HCT116 (cell line): ENCODE data around the gene SEH1L. TPM values are rescaled to one million over a fixed set of nuclear protein-coding genes. Genes with fewer than 3 reads are reported as not detected.

ENCODE experiments used
- ATAC-seq: fragments of 200-7000 bp; cut with Tn5 transposase; 2 replicates; pipeline ENCODE4 v1.9.1; 2020; ENCODE audit warnings: mild to moderate bottlenecking, moderate library complexity
- BruUV-seq: library from RNA; stranded (reverse); fragments of 400-500 nt; replicated peaks from 2 replicates; lab custom pipeline; 2021; lab: Mats Ljungman, UMichigan
- CTCF ChIA-PET: fragments of 300-600 bp; sonication (Branson Sonifier 250); formaldehyde crosslinking; loops from one replicate; lab custom pipeline; 2021; ENCODE audit warnings: antibody characterized with exemption; lab: Charles Lee
- POLR2A ChIA-PET: fragments of 300-600, 350-600 bp; sonication (Branson Sonifier 250); formaldehyde crosslinking; loops from one replicate; lab custom pipeline; 2021; ENCODE audit warnings: antibody characterized with exemption; lab: Charles Lee
- RAD21 ChIA-PET, 2 experiments: fragments of 300-600 bp; sonication (Branson Sonifier 250); formaldehyde crosslinking; loops; one replicate each; lab custom pipeline; 2023; ENCODE audit warnings: low total read pairs in 2 of 2; ENCODE audit not compliant: uncharacterized antibody in 2 of 2, unreplicated experiment in 2 of 2, low non-redundant PET in 1 of 2; lab: Charles Lee
- DNase-seq: peaks from one replicate; pipeline ENCODE4 v3.0.0-alpha.2; 2010; ENCODE audit warnings: low read depth, low spot score
- H2AFZ ChIP-seq: fragments of 200-600 bp; shearing (Covaris generic), sonication (generic); 2 replicates; pipeline ENCODE4 v1.6.1; 2017; ENCODE audit warnings: low read depth, mixed run types, mixed read lengths, antibody characterized with exemption, low read length; ENCODE audit not compliant: poor library complexity, severe bottlenecking
- H3K27ac ChIP-seq: 2 replicates; pipeline ENCODE4 v1.5.1; 2012; ENCODE audit warnings: low read depth, low read length
- H3K27me3 ChIP-seq: fragments of 200-600 bp; sonication (generic); 2 replicates; pipeline ENCODE4 v1.6.1; 2016; ENCODE audit warnings: mixed run types, low read length, mixed read lengths; ENCODE audit not compliant: insufficient read depth
- H3K36me3 ChIP-seq, 2 experiments: fragments of 200-500 bp in 1 of 2; fragments of 200-600 bp in 1 of 2; sonication (Bioruptor generic) in 1 of 2; sonication (generic) in 1 of 2; 2 replicates each; pipeline versions ENCODE4 v1.5.1 to v1.6.1; 2014 to 2016; ENCODE audit warnings: low read length in 2 of 2, inconsistent platforms in 1 of 2, mixed read lengths in 1 of 2, mixed run types in 1 of 2; ENCODE audit not compliant: insufficient read depth in 2 of 2, control insufficient read depth in 1 of 2
- H3K4me1 ChIP-seq, 2 experiments: fragments of 200-600 bp in 1 of 2; sonication (generic) in 1 of 2; 2 replicates each; pipeline versions ENCODE4 v1.5.1 to v1.6.1; 2012 to 2017; ENCODE audit warnings: low read length in 2 of 2, inconsistent platforms in 1 of 2, mild to moderate bottlenecking in 1 of 2, mixed read lengths in 1 of 2, mixed run types in 1 of 2, moderate library complexity in 1 of 2; ENCODE audit not compliant: insufficient read depth in 2 of 2, control insufficient read depth in 1 of 2
- H3K4me2 ChIP-seq: fragments of 200-600 bp; sonication (generic); 2 replicates; pipeline ENCODE4 v1.6.1; 2017; ENCODE audit warnings: mixed run types, low read length, mixed read lengths
- H3K4me3 ChIP-seq, 2 experiments: fragments of 200-600 bp in 1 of 2; sonication (generic) in 1 of 2; replicated peaks in 1 of 2; 2 replicates each; pipeline ENCODE4 v1.5.1; 2011 to 2016; ENCODE audit warnings: low read length in 2 of 2, control low read depth in 1 of 2, low read depth in 1 of 2, mild to moderate bottlenecking in 1 of 2, mixed read lengths in 1 of 2, mixed run types in 1 of 2
- H3K79me2 ChIP-seq: fragments of 200-600 bp; sonication (generic); 2 replicates; pipeline ENCODE4 v1.6.1; 2017; ENCODE audit warnings: mild to moderate bottlenecking, mixed run types, low read length, moderate library complexity, mixed read lengths; ENCODE audit not compliant: insufficient read depth
- H3K9ac ChIP-seq: fragments of 200-600 bp; sonication (generic); 2 replicates; pipeline ENCODE4 v1.6.1; 2016; ENCODE audit warnings: low read length, mixed read lengths
- H3K9me2 ChIP-seq: fragments of 200-600 bp; sonication (generic), shearing (Covaris generic); 2 replicates; pipeline ENCODE4 v1.6.1; 2017; ENCODE audit warnings: mixed run types, mild to moderate bottlenecking, moderate library complexity; ENCODE audit not compliant: insufficient read depth
- H3K9me3 ChIP-seq, 2 experiments: fragments of 200-500 bp in 1 of 2; fragments of 200-600 bp in 1 of 2; sonication (Bioruptor generic) in 1 of 2; sonication (generic) in 1 of 2; 2 replicates each; pipeline ENCODE4 v1.6.1; 2014 to 2017; ENCODE audit warnings: low read length in 2 of 2, mixed read lengths in 2 of 2, inconsistent platforms in 1 of 2, low read depth in 1 of 2, mild to moderate bottlenecking in 1 of 2, mixed run types in 1 of 2, moderate library complexity in 1 of 2; ENCODE audit not compliant: control insufficient read depth in 1 of 2, insufficient read depth in 1 of 2
- H4K20me1 ChIP-seq: fragments of 200-600 bp; sonication (generic), shearing (Covaris generic); 2 replicates; pipeline ENCODE4 v1.6.1; 2017; ENCODE audit warnings: mixed run types, mild to moderate bottlenecking, moderate library complexity; ENCODE audit not compliant: insufficient read depth
- ATF3 ChIP-seq: IDR thresholded peaks from 2 replicates; pipeline ENCODE4 v1.6.1; 2012
- CBX3 ChIP-seq: IDR thresholded peaks from 2 replicates; pipeline ENCODE4 v1.6.1; 2012; ENCODE audit warnings: low read depth
- CTCF ChIP-seq, 3 experiments: fragments of 200-600 bp in 1 of 3; sonication (generic) in 1 of 3; IDR thresholded peaks in 2 of 3; conservative IDR thresholded peaks in 1 of 3; 2 replicates each; pipeline ENCODE4 v1.5.1; 2012 to 2017; ENCODE audit warnings: low read depth in 2 of 3, low read length in 2 of 3, antibody characterized with exemption in 1 of 3, borderline replicate concordance in 1 of 3, control low read depth in 1 of 3, mild to moderate bottlenecking in 1 of 3, mixed read lengths in 1 of 3, mixed run types in 1 of 3, moderate library complexity in 1 of 3; ENCODE audit not compliant: insufficient read depth in 1 of 3
- EGR1 ChIP-seq: IDR thresholded peaks from 2 replicates; pipeline ENCODE4 v1.6.1; 2012; ENCODE audit warnings: low read depth
- ELF1 ChIP-seq: IDR thresholded peaks from 2 replicates; pipeline ENCODE4 v1.6.1; 2012; ENCODE audit warnings: low read depth, borderline replicate concordance
- EZH2 ChIP-seq: fragments of 200-600 bp; sonication (generic); IDR thresholded peaks from 2 replicates; pipeline ENCODE4 v1.6.1; 2017; ENCODE audit warnings: antibody characterized with exemption, mixed run types
- EZH2phosphoT487 ChIP-seq: fragments of 200-600 bp; IDR thresholded peaks from 2 replicates; pipeline ENCODE4 v1.6.1; 2018; ENCODE audit warnings: antibody characterized with exemption, borderline replicate concordance
- FOSL1 ChIP-seq: IDR thresholded peaks from 2 replicates; pipeline ENCODE4 v1.6.1; 2012; ENCODE audit warnings: low read depth
- JUND ChIP-seq: IDR thresholded peaks from 2 replicates; pipeline ENCODE4 v1.6.1; 2012
- RAD21 ChIP-seq: IDR thresholded peaks from 2 replicates; pipeline ENCODE4 v1.6.1; 2012; ENCODE audit warnings: low read depth, mild to moderate bottlenecking
- SIN3A ChIP-seq: IDR thresholded peaks from 2 replicates; pipeline ENCODE4 v1.6.1; 2012; ENCODE audit warnings: low read depth
- SP1 ChIP-seq: IDR thresholded peaks from 2 replicates; pipeline ENCODE4 v1.6.1; 2012; ENCODE audit warnings: low read depth
- SRF ChIP-seq: IDR thresholded peaks from 2 replicates; pipeline ENCODE4 v1.6.1; 2012; ENCODE audit warnings: low read depth
- TCF7L2 ChIP-seq: IDR thresholded peaks from 2 replicates; pipeline ENCODE4 v1.7.0; 2011; ENCODE audit warnings: borderline replicate concordance, inconsistent platforms; ENCODE audit not compliant: insufficient read depth, insufficient read length; ENCODE audit errors: extremely low read depth
- ZFX ChIP-seq: fragments of 450-650 bp; IDR thresholded peaks from 2 replicates; pipeline ENCODE4 v1.6.1; 2017
- ZNF274 ChIP-seq: fragments of 200-500 bp; sonication (Bioruptor generic); IDR thresholded peaks from 2 replicates; pipeline ENCODE4 v1.6.1; 2014; ENCODE audit warnings: mild to moderate bottlenecking, low read depth, low read length, inconsistent platforms
- intact Hi-C: fragments of 100-400 bp; cut with micrococcal nuclease; formaldehyde crosslinking; loops from 2 replicates; pipeline ENCODE4 v1.10.0; 2022
- total RNA-seq: library from RNA; stranded (reverse); gene quantifications from one replicate; pipeline ENCODE4 v1.2.1, GENCODE V29; 2021; ENCODE audit not compliant: unreplicated experiment
- TF ChIP-seq, protein P1 (sequence below): IDR thresholded peaks from 2 replicates; pipeline ENCODE4 v1.6.1; 2012; ENCODE audit warnings: low read depth
- TF ChIP-seq, protein P2 (sequence below): IDR thresholded peaks from 2 replicates; pipeline ENCODE4 v1.6.1; 2012

SEH1L gene
- total RNA-seq, 1 experiment from 2014 or later: 83.7 TPM

- H3K4me1 ChIP-seq: no peaks in the 10 kb centered on the region
- DNase-seq: no peak
- H3K9me3 ChIP-seq: no peaks in the 10 kb centered on the region
- H3K9ac ChIP-seq: no peak overlapping the region
- no peak overlapping the region for H3K4me3 ChIP-seq
- no peak overlapping the region for H3K4me2 ChIP-seq
- H3K79me2 ChIP-seq: no peaks in the 10 kb centered on the region
- no peaks in the 10 kb centered on the region for H3K27me3 ChIP-seq
- no peak overlapping the region for H3K27ac ChIP-seq
- no peak for ATAC-seq
- ChIA-PET RAD21 (no interaction called here), CTCF (no interaction called here), POLR2A (no interaction called here)
- no peak for TF ChIP-seq EZH2phosphoT487
- no peak for TF ChIP-seq ZFX
- no peak for TF ChIP-seq SIN3A
- no peak for TF ChIP-seq TCF7L2
- no peak for TF ChIP-seq ATF3
- no peak for TF ChIP-seq ELF1
- no peak for TF ChIP-seq JUND
- TF ChIP-seq CTCF (IDR thresholded peaks at IDR 0.05 in 2 of 3, conservative IDR thresholded peaks at IDR 0.05 in 1 of 3; ENCODE audit: borderline replicate concordance in 1 of 3, insufficient read depth in 1 of 3, low read depth in 2 of 3, low read length in 2 of 3): no peak
- TF ChIP-seq CBX3: no peak
- no peak for TF ChIP-seq SRF
- TF ChIP-seq FOSL1: no peak
- no peak for TF ChIP-seq ZNF274
- TF ChIP-seq, protein P1, sequence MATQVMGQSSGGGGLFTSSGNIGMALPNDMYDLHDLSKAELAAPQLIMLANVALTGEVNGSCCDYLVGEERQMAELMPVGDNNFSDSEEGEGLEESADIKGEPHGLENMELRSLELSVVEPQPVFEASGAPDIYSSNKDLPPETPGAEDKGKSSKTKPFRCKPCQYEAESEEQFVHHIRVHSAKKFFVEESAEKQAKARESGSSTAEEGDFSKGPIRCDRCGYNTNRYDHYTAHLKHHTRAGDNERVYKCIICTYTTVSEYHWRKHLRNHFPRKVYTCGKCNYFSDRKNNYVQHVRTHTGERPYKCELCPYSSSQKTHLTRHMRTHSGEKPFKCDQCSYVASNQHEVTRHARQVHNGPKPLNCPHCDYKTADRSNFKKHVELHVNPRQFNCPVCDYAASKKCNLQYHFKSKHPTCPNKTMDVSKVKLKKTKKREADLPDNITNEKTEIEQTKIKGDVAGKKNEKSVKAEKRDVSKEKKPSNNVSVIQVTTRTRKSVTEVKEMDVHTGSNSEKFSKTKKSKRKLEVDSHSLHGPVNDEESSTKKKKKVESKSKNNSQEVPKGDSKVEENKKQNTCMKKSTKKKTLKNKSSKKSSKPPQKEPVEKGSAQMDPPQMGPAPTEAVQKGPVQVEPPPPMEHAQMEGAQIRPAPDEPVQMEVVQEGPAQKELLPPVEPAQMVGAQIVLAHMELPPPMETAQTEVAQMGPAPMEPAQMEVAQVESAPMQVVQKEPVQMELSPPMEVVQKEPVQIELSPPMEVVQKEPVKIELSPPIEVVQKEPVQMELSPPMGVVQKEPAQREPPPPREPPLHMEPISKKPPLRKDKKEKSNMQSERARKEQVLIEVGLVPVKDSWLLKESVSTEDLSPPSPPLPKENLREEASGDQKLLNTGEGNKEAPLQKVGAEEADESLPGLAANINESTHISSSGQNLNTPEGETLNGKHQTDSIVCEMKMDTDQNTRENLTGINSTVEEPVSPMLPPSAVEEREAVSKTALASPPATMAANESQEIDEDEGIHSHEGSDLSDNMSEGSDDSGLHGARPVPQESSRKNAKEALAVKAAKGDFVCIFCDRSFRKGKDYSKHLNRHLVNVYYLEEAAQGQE: no peak
- no peak for TF ChIP-seq SP1
- TF ChIP-seq, protein P2, sequence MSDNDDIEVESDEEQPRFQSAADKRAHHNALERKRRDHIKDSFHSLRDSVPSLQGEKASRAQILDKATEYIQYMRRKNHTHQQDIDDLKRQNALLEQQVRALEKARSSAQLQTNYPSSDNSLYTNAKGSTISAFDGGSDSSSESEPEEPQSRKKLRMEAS: no peak
- TF ChIP-seq RAD21: no peak
- no peak for TF ChIP-seq EZH2
- no peak for TF ChIP-seq EGR1
- H2AFZ ChIP-seq: no peak overlapping the region
- no peaks in the 10 kb centered on the region for H3K36me3 ChIP-seq
- intact Hi-C loops: no loop called here
- BruUV-seq: no TSS peak
- no peaks in the 10 kb centered on the region for H4K20me1 ChIP-seq
- no peaks in the 10 kb centered on the region for H3K9me2 ChIP-seq
Measured at GRCh38 chr18:12922266-12922665, 25.5 kb upstream of the SEH1L start.
